ENCODE measurements around the gene CCDC68. TPM values are rescaled to one million over a fixed set of nuclear protein-coding genes. Genes with fewer than 3 reads are reported as not detected.

CCDC68 gene
- total and polyA plus RNA-seq, 2 of the 8 experiments (the other 6 are each of a cell fraction or from before 2014, with no cell fraction given): 0.06 to 0.80 TPM

- 0 out of 7 replicates have a peak, but pooled peaks cover 0 to 3% (median 0%) of the 10 kb centered on the region in 4 experiments for H3K27me3 ChIP-seq (replicated peaks in 1 of 4; ENCODE audit: control insufficient read depth in 3 of 4, extremely low read depth in 1 of 4, insufficient read depth in 3 of 4, low read length in 3 of 4)
- WGBS, 2 experiments (ENCODE audit: extremely low coverage in 1 of 2, insufficient coverage in 1 of 2, insufficient read length in 1 of 2, insufficient replicate concordance in 2 of 2, low coverage in 1 of 2, low lambda C conversion rate in 2 of 2, missing lambda C conversion rate in 1 of 2): 50% methylated on average over 2 of the region's 2 CpGs; no CpG with 5 or more reads in 1 of the 2 experiments
- no peak overlapping the region for H4K91ac ChIP-seq (replicated peaks; ENCODE audit: insufficient read length, low read length)
- DNase-seq (ENCODE audit: low read depth in 1 of 2, low spot score in 2 of 2) (no peak), FAIRE-seq (no peak)
- no peak overlapping the region for H3K4me3 ChIP-seq (ENCODE audit: extremely low read depth in 1 of 4, insufficient read depth in 2 of 4, low read depth in 3 of 4, low read length in 4 of 4)
- no peaks in the 10 kb centered on the region for H4K20me1 ChIP-seq (replicated peaks in 1 of 2; ENCODE audit: control insufficient read depth in 1 of 2, insufficient read depth in 2 of 2, low read length in 2 of 2)
- no peak overlapping the region for H2BK120ac ChIP-seq (replicated peaks; ENCODE audit: low read depth, low read length)
- H3K23ac ChIP-seq (ENCODE audit: insufficient read length): no peak overlapping the region
- H2BK20ac ChIP-seq (ENCODE audit: low read length): no peak overlapping the region
- H3K56ac ChIP-seq (replicated peaks; ENCODE audit: insufficient read length, low read depth, low read length): no peak overlapping the region
- H3K4me1 ChIP-seq (replicated peaks in 1 of 4; ENCODE audit: control insufficient read depth in 3 of 4, insufficient read depth in 4 of 4, low read length in 3 of 4): no peaks in the 10 kb centered on the region
- 0 out of 2 replicates have a peak, but pooled peaks cover 4% of the 10 kb centered on the region for H3K23me2 ChIP-seq (ENCODE audit: low read depth, low read length)
- H3K79me1 ChIP-seq (ENCODE audit: low read depth, low read length): no peaks in the 10 kb centered on the region
- no peak overlapping the region for H3K9ac ChIP-seq (replicated peaks in 1 of 4; ENCODE audit: extremely low read depth in 1 of 4, low read depth in 3 of 4, low read length in 3 of 4)
- H3K18ac ChIP-seq (ENCODE audit: extremely low read depth, low read length): no peak overlapping the region
- H3K9me3 ChIP-seq (ENCODE audit: insufficient read depth in 2 of 2, low read depth in 1 of 2, low read length in 1 of 2): no peaks in the 10 kb centered on the region
- H4K8ac ChIP-seq (ENCODE audit: extremely low read depth, insufficient read depth, low read length): no peak overlapping the region
- H3K36me3 ChIP-seq (ENCODE audit: control insufficient read depth in 2 of 4, insufficient read depth in 4 of 4, low read length in 3 of 4): no peaks in the 10 kb centered on the region
- H3K4me2 ChIP-seq (ENCODE audit: insufficient read depth in 1 of 2, low read depth in 2 of 2, low read length in 2 of 2): no peak overlapping the region
- POLR2A ChIA-PET (ENCODE audit: partially characterized antibody): no interaction called here
- no peak overlapping the region for H3K27ac ChIP-seq (ENCODE audit: low read depth, low read length)
- no peak overlapping the region for H2BK15ac ChIP-seq (ENCODE audit: low read length)
- no peak overlapping the region for H2BK5ac ChIP-seq (ENCODE audit: low read depth, low read length)
- H2AFZ ChIP-seq (ENCODE audit: low read length): no peak overlapping the region
- H4K5ac ChIP-seq (ENCODE audit: insufficient read length, low read depth, low read length): no peak overlapping the region
- H3K14ac ChIP-seq (ENCODE audit: insufficient read length): no peak overlapping the region
- H2BK12ac ChIP-seq (ENCODE audit: low read depth, low read length): no peak overlapping the region
- H3K79me2 ChIP-seq (ENCODE audit: control insufficient read depth in 1 of 2, insufficient read depth in 2 of 2, low read length in 2 of 2): no peaks in the 10 kb centered on the region
- CTCF ChIA-PET (ENCODE audit: partially characterized antibody): interaction anchor here (1.3 kb wide), 1 partner anchor 273 kb away, joined by 4 read pairs; no protein-coding TSS in a partner anchor
- no peak overlapping the region for H3K4ac ChIP-seq (replicated peaks; ENCODE audit: insufficient read length, low read depth, low read length)
- H2AK5ac ChIP-seq (ENCODE audit: low read depth, low read length): no peak overlapping the region
- TF ChIP-seq HDAC2 (IDR thresholded peaks at IDR 0.05; ENCODE audit: borderline replicate concordance in 1 of 2, low read depth in 2 of 2, low read length in 2 of 2) (no peak), TCF12 (IDR thresholded peaks at IDR 0.05; ENCODE audit: low read depth, low read length) (no peak), CTCF (IDR thresholded peaks at IDR 0.05; ENCODE audit: control extremely low read depth in 1 of 3, insufficient read depth in 1 of 3, low read depth in 1 of 3, low read length in 3 of 3) (no peak), NANOG (IDR thresholded peaks at IDR 0.05; ENCODE audit: insufficient read depth, low read depth, low read length, poor library complexity, severe bottlenecking) (no peak), SAP30 (IDR thresholded peaks at IDR 0.05; ENCODE audit: insufficient read depth, insufficient replicate concordance, low read length) (no peak), SP2 (IDR thresholded peaks at IDR 0.05; ENCODE audit: low read length) (no peak), CHD2 (IDR thresholded peaks at IDR 0.05; ENCODE audit: low read length) (no peak), ATF2 (IDR thresholded peaks at IDR 0.05; ENCODE audit: low read length) (no peak), CREB1 (IDR thresholded peaks at IDR 0.05) (no peak), CHD1 (IDR thresholded peaks at IDR 0.05; ENCODE audit: low read depth, low read length) (no peak)
Observed at GRCh38 chr18:54961016-54961423, 1.8 kb upstream of the CCDC68 start.

Measured in H1 (cell line).